Measurements from ENCODE around the gene AK8.

DNA sequence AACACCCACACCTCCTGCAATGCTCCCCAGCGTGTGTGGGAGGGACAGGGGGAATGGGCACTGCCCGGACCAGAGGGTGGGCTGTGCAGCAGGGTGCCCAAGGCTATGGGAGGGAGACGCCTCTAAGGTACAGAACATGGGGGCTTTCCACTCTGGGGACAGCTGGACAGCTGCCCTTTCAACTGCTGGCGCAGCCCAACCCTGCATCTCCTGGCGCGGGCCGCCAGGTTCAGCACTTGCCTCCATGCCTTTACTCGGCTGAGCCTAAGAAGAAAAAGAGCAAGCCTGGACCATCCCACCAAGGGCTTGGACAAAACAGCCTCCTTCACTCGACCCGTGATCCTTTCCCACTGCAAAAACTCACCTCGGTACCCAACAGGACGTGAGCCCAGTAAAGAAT, 15.0 kb downstream of the AK8 start:
- TF ChIP-seq CTCF (IDR thresholded peaks at IDR 0.05; ENCODE audit: low read depth, low read length) (no peak), EZH2phosphoT487 (IDR thresholded peaks at IDR 0.05; ENCODE audit: low read depth) (no peak)

Measured in OCI-LY3 (cell line).